22Rv1 (cell line): ENCODE results near the gene OR6M1.

Source experiments
- ZFX ChIP-seq: fragments of 450-650 bp; IDR thresholded peaks from 2 replicates; pipeline ENCODE4 v1.6.1; 2017; ENCODE audit warnings: antibody characterized with exemption, borderline replicate concordance
- TF ChIP-seq, protein P1 (sequence below): fragments of 450-650 bp; IDR thresholded peaks from 2 replicates; pipeline ENCODE4 v1.5.1; 2017; ENCODE audit warnings: mild to moderate bottlenecking

- TF ChIP-seq, protein P1, sequence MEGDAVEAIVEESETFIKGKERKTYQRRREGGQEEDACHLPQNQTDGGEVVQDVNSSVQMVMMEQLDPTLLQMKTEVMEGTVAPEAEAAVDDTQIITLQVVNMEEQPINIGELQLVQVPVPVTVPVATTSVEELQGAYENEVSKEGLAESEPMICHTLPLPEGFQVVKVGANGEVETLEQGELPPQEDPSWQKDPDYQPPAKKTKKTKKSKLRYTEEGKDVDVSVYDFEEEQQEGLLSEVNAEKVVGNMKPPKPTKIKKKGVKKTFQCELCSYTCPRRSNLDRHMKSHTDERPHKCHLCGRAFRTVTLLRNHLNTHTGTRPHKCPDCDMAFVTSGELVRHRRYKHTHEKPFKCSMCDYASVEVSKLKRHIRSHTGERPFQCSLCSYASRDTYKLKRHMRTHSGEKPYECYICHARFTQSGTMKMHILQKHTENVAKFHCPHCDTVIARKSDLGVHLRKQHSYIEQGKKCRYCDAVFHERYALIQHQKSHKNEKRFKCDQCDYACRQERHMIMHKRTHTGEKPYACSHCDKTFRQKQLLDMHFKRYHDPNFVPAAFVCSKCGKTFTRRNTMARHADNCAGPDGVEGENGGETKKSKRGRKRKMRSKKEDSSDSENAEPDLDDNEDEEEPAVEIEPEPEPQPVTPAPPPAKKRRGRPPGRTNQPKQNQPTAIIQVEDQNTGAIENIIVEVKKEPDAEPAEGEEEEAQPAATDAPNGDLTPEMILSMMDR = no peak
- no peak for TF ChIP-seq ZFX
Measured at GRCh38 chr11:123765601-123766000, 40.5 kb downstream of the OR6M1 start.
